HL-60/S4 (cell line): Measurements from ENCODE around the gene PFDN1.
"Not testable (repeated sequence)": the region's sequence is repeated elsewhere in the genome, so short reads cannot be mapped to it uniquely, and the experiment has no call there.

Experiments
- in situ Hi-C: fragments of 300-500 bp; cut with MboI; formaldehyde crosslinking; loops from 2 replicates; pipeline ENCODE4 v1.14.3; 2022; ENCODE audit warnings: low sequenced_read_pairs

PFDN1 gene

GRCh38 chr5:140219068-140219991 is 83.6 kb downstream of the PFDN1 start:
- in situ Hi-C loops = no loop called here

DNA sequence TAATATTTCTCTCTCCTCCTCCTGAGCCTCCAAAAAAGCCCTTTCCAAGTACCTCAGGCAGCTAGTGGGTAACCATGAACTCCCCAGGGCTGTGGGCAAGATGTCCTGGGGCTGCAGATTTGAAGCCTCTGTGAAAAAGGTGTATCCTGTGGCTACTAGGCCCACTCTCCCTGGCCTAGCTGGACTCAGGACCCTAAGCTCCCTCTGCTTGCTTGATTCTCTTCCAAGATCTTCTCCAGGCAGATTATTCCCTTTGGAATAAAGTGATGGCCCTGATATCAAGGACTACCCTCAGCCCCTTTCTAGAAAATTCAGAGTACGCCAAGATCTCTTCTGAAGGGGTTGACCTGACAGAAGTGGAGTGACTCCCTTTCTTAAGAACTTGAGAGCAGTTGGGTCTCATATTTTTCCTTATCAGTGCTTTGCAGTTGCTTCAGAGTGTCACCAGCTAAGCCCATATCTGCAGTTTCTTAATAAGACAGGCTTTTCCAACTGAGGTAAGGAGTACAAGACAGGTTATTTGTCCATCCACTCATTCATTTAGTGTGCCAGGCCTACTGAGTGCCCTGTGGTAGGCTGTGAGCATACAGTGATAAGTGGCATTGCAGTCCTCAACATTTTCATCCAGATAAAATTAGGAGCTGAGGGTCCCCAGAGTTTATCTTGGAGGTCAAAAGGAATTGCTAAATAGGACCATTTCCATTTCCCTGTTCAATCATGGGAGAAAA is 85.4 kb downstream of the PFDN1 start:
- in situ Hi-C loops = no loop called here

DNA sequence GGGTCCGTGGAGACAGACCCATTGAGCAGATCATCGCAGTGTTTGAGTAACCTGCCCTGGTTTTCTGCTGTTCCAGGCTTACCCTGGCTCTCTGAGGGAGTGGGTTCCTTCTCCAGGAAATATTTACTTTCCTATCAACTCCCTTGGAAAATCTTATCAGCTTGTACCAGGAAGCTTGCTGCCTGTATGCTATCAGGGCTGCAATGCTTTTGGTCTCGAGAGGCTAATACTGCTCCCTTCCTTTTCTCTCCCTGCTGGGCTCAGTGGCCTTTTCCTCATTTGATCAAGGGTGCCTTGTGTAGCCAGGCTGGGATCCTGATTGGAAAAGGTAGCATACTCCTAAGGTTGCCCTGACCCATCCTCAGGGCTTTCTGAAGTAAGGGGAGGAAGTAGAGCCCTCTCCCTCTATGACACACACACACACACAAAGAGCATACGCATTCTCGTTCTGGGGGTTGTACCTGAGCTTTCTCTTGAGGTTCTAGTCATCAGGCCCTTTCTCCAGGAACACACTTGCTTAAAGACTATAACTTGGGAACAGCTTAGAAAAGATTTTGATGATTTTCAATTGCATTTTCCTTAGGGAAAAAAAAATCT is 86.3 kb downstream of the PFDN1 start:
- in situ Hi-C loops = no loop called here

DNA sequence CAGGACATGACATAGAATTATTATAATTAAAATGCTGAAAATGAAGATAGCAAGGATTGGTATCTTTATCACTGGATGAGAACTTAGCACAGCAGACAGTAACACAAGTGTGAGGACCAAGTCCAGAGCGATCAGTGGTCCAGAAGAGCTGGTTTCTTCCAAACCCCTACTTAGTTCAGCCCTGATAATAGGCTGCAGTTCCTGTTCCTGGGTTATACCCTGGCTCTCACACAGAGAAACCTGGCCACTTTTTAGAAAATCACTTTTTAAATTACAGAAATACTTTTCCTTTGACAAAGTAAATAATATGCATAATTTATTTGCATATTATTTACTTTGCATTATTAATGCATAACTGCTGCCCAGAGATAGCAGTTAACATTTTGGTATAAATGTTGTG is 87.6 kb downstream of the PFDN1 start:
- in situ Hi-C loops = no loop called here

DNA sequence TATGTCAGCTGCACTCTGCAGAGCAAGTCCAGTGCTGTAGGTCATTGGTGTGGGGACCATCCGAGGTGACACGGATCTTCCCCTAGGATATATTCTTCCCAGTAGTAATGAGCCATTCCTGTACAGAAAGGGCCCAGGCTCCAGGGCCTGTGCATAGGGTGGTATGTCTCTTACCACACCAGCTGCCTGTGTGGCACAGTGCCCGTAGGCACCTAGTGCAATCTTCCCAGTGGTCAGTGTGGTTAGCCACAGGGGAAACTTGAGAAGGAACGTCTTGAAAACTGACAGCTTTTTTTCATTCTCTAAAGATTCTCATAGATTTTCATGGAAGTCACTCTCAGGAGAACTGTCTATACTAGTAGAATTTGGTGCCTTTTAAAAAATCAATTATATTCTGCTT is 88.1 kb downstream of the PFDN1 start:
- in situ Hi-C loops = no loop called here

DNA sequence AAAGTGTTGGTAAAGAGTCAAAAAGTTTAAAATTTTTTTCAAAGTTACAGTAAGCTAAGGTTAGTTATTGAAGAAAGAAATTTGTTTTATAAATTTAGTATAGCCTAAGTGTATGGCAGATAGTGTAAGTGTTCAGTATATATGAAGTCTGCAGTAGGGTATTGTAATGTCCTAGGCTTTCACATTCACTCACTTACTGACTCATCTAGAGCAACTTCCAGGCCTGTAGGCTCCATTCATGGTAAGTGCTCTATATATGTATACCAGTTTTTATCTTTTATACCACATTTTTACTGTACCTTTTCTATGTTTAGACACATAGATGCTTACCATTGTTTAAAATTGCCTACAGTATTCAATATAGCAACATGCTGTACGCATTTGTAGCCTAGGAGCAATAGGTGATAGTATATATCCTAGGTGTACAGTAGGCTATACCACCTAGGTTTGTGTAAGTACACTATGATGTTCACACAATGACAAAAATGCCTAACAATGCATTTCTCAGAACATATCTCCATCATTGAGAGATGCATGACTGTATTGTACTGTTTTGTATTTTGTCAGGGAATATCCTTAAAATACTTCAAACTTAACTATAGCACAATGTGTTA is 89.4 kb downstream of the PFDN1 start:
- in situ Hi-C loops = no loop called here

- in situ Hi-C loops = no loop called here
These were observed 94.8 kb downstream of the PFDN1 start for GRCh38 chr5:140208065-140208464.

DNA sequence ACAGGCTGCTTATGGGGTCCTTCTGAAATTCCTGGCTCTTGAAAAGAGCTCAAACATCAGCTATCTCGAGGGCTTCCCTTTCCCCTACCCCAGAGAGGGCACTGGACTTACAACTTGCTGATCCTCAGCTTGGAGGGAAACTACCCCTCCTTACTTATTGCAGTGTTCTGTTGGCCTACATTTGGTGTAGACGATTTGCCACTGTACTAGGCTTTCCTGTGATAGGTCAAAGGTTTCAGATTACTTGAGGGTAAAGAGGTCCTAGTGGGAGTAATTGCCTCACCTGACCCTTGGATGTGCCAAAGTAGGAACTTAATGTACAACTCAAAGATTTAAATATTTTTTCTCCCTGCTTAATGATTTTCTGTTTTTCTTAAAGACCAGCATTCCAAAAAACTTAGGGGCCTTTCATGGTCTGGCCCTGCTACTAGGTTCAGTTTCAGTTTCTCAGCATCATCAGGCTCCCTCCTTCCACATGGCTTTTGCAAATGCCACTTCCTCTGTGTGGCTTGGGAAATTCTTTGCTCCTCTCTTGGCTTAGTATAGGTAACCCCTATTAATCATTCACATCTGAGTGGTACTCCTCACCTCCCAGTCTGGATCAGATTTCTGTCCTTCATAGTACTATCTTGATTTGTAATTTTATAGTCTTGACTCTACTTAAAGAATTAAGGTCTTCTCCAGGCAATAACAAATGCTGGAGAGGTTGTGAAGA is 95.5 kb downstream of the PFDN1 start:
- in situ Hi-C loops = no loop called here

GRCh38 chr5:140205952-140206351 is 96.9 kb downstream of the PFDN1 start:
- in situ Hi-C loops = no loop called here

GRCh38 chr5:140205216-140205615 is 97.7 kb downstream of the PFDN1 start:
- in situ Hi-C loops = no loop called here

DNA sequence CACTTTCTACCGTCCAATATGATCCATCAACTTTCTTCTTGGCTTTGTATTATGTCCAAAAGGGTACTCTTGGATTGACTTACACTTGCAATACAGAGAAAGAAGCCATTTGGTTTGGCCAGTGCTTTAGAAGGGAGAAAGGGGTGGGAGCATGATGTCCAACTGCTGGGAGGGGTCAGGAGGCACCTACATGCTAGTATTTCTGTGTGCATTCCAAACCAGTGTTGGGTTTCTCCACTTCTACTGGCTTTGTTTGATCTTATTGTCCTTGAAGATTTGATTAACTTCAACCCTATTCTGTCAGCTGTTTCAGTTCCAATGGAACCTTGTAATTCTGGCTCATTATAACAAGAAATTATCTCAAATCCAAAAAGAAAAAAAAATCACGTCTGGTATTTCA is 100.3 kb downstream of the PFDN1 start:
- in situ Hi-C loops = no loop called here

DNA sequence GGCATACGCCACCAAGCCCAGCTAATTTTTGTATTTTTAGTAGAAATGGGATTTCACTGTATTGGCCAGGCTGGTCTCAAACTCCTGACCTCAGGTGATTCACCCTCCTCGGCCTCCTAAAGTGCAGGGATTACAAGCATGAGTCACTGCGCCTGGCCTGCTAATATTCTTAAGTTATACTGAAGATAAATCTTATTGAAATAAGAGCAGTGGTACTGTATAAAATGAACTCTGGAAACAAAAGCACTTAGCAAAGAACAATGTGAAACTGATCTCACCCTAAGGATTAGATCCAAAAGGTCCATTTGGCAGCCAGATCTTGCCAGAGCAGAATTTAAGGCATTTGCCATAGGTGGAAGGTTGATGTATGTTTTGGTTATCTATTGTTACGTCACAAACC is 100.8 kb downstream of the PFDN1 start:
- in situ Hi-C loops = no loop called here

DNA sequence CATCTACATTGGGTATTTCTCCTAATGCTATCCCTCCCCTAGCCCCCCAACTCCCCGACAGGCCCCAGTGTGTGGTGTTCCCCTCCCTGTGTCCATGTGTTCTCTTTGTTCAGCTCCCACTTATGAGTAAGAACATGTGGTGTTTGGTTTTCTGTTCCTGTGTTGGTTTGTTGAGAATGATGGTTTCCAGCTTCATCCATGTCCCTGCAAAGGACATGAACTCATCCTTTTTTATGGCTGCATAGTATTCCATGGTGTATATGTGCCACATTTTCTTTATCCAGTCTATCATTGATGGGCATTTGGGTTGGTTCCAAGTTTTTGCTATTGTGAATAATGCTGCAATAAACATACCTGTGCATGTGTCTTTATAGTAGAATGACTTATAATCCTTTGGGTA is 104.0 kb downstream of the PFDN1 start:
- in situ Hi-C loops = not testable (repeated sequence)

DNA sequence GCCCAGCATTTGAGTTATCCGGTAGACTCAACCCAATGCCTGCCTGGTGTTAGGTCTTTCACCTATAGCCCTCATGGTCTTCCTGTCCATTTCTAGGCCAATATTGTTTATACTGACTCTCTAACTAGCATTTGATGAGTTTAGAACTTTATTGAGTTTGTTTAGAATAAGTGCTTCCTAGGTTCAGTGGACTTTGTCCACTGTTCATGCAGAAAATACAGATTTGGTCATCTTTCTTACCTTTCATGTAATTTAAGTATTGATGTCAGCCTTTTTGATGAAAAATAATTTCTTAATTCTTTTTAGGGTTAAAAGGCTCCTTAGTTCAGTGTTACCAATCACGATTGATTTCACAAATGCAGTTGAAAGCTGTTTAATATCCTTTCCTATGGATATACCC is 105.9 kb downstream of the PFDN1 start:
- in situ Hi-C loops = no loop called here

- in situ Hi-C loops = no loop called here
These were observed 106.6 kb downstream of the PFDN1 start for GRCh38 chr5:140196115-140196814.
